Sigmoid colon (tissue), 7 donors: Measurements from ENCODE around the gene MGRN1. TPM values are rescaled to one million over a fixed set of nuclear protein-coding genes. Genes with fewer than 3 reads are reported as not detected.
A peak's percentile ranks its signal among the peaks of the same experiment; 100 is the strongest.

Experiments used
- DNase-seq: peaks from one replicate; pipeline ENCODE4 v3.0.0-alpha.2; 2019
- H3K27ac ChIP-seq, 4 donors: fragments of 200-600 bp; sonication (generic); one replicate each; pipeline ENCODE4 v1.5.1; 2016 to 2019; ENCODE audit warnings: mild to moderate bottlenecking in 1 of 4
- H3K27me3 ChIP-seq, 3 donors: fragments of 200-600 bp; sonication (generic); one replicate each; pipeline ENCODE4 v1.5.1; 2019; ENCODE audit warnings: mild to moderate bottlenecking in 1 of 3
- H3K36me3 ChIP-seq, 4 donors: fragments of 200-600 bp; sonication (generic); one replicate each; pipeline ENCODE4 v1.5.1; 2016 to 2019
- H3K4me1 ChIP-seq, 4 donors: fragments of 200-600 bp; sonication (generic); one replicate each; pipeline ENCODE4 v1.5.1; 2017 to 2019
- H3K4me3 ChIP-seq, 4 donors: fragments of 200-600 bp; sonication (generic); one replicate each; pipeline ENCODE4 v1.5.1; 2017 to 2019; ENCODE audit warnings: mild to moderate bottlenecking in 2 of 4, moderate library complexity in 1 of 4
- H3K9me3 ChIP-seq, 4 donors: fragments of 200-600 bp in 3 of 4; sonication (generic) in 3 of 4; one replicate each; pipeline versions ENCODE4 v1.5.1 to v1.6.1; 2013 to 2019
- EP300 ChIP-seq, 4 donors: sonication (generic); formaldehyde crosslinking; IDR thresholded peaks; one replicate each; pipeline ENCODE4 v1.6.1; 2017; ENCODE audit warnings: antibody characterized with exemption in 4 of 4
- POLR2A ChIP-seq, 2 donors: fragments of 450-650 bp; IDR thresholded peaks; one replicate each; pipeline ENCODE4 v1.6.1; 2016; ENCODE audit warnings: antibody characterized with exemption in 2 of 2, mild to moderate bottlenecking in 2 of 2, moderate library complexity in 2 of 2
- POLR2AphosphoS5 ChIP-seq, 4 donors: sonication (generic); formaldehyde crosslinking; IDR thresholded peaks; one replicate each; pipeline ENCODE4 v1.6.1; 2017; ENCODE audit warnings: antibody characterized with exemption in 4 of 4
- WGBS, 2 donors: extraction: QIAGEN DNeasy Blood & Tissue Kit; methylation state at CpG; one replicate each; pipeline ENCODE4 v1.1.7; 2013; 5-methylcytosine and 5-hydroxymethylcytosine counted together
- intact Hi-C: fragments of 100-400 bp; cut with DNase I; formaldehyde crosslinking; loops from one replicate; pipeline ENCODE4 v1.15.1; 2023
- polyA plus RNA-seq, 3 donors: library from polyadenylated mRNA; stranded (reverse); fragments of 200-250 nt; gene quantifications; one replicate each; pipeline ENCODE4 v1.2.3, GENCODE V29; 2013
- total RNA-seq, 4 donors: library from RNA; depleted of rRNA; stranded (reverse); fragments of >200 nt; gene quantifications; one replicate each; pipeline ENCODE4 v1.1.0, GENCODE V29; 2016
- TF ChIP-seq, protein P1 (sequence below), 4 experiments: fragments of 450-650 bp in 3 of 4; fragments of 200-600 bp in 1 of 4; IDR thresholded peaks; one replicate each; pipeline ENCODE4 v1.5.1; 2016 to 2019; ENCODE audit warnings: antibody characterized with exemption in 4 of 4, mild to moderate bottlenecking in 3 of 4, moderate library complexity in 2 of 4
- donor health status: healthy with polysubstance abuse.
- donor health status: Bipolar disorder and iron deficiency.
- donor health status: healthy.

The MGRN1 gene
- total and polyA plus RNA-seq, 7 donors = 16.8 to 37.9 (median 28.2) TPM

DNA sequence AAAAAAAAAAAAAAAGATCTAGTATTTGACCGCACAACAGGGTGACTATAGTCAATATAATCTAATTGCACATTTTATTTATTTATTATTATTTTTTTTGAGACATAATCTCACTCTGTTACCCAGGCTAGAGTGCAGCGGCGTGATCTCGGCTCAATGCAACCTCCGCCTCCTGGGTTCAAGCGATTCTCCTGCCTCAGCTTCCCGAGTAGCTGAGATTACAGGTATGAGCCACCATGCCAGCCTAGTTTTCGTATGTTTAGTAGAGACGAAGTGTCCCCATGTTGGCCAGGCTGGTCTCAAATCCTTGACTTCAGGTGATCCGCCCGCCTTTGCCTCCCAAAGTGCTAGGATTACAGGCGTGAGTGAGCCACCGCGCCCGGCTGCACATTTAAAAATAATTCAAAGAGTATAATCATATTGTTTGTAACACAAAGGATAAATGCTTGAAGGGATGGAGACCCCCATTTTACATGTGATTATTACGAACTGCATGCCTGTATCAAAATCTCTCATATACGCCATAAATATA lies 108.7 kb downstream of the MGRN1 start:
- DNase-seq = no peak
- WGBS, 2 donors = 35 to 37% methylated on average over 17 of the region's 17 CpGs
- H3K4me1 ChIP-seq = peaks cover 0 to 20% (median 17%) of the 10 kb centered on the region in 4 donors
- intact Hi-C loops = loop anchor here (10.0 kb wide), 1 partner anchor 222 kb away; the partner anchor contains the start of gene SEC14L5
- TF ChIP-seq, protein P1, sequence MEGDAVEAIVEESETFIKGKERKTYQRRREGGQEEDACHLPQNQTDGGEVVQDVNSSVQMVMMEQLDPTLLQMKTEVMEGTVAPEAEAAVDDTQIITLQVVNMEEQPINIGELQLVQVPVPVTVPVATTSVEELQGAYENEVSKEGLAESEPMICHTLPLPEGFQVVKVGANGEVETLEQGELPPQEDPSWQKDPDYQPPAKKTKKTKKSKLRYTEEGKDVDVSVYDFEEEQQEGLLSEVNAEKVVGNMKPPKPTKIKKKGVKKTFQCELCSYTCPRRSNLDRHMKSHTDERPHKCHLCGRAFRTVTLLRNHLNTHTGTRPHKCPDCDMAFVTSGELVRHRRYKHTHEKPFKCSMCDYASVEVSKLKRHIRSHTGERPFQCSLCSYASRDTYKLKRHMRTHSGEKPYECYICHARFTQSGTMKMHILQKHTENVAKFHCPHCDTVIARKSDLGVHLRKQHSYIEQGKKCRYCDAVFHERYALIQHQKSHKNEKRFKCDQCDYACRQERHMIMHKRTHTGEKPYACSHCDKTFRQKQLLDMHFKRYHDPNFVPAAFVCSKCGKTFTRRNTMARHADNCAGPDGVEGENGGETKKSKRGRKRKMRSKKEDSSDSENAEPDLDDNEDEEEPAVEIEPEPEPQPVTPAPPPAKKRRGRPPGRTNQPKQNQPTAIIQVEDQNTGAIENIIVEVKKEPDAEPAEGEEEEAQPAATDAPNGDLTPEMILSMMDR (IDR thresholded peaks at IDR 0.05) = no peak
- TF ChIP-seq POLR2AphosphoS5 (IDR thresholded peaks at IDR 0.05) (no peak), POLR2A (IDR thresholded peaks at IDR 0.05) (no peak), EP300 (IDR thresholded peaks at IDR 0.05) (no peak)
- H3K9me3 ChIP-seq = no peaks in the 10 kb centered on the region
- peaks cover 11 to 35% (median 16%) of the 10 kb centered on the region in 4 donors for H3K36me3 ChIP-seq
- H3K27me3 ChIP-seq = no peaks in the 10 kb centered on the region
- H3K27ac ChIP-seq = peak overlapping the region; percentile 85 to 91 (median 90)
- H3K4me3 ChIP-seq = peak overlapping the region; percentile 63 to 86 (median 66)

DNA sequence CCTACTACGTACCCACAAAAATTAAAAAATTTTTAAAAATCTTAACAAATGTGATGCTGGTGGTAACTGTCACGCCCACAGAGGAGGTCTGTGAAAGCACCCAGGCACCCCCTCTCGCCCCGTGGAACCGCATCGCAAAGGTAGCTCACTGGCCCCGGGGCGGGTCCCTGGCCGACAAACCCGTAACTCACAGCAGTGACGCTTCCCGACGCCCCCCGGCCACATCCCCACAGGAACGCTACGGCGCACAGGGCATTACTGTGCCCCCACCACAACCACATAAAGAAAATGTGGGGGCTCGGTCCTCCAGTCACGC lies 109.1 kb downstream of the MGRN1 start:
- H3K4me1 ChIP-seq = peaks cover 0 to 20% (median 17%) of the 10 kb centered on the region in 4 donors
- no peaks in the 10 kb centered on the region for H3K9me3 ChIP-seq
- TF ChIP-seq, protein P1 (IDR thresholded peaks at IDR 0.05) = no peak
- TF ChIP-seq POLR2AphosphoS5 (IDR thresholded peaks at IDR 0.05) = no peak
- intact Hi-C loops = loop anchor here (2.0 to 10.0 kb wide), 4 partner anchors 33 to 221 kb away; partner anchors contain the start of genes NUDT16L1, ROGDI, SEC14L5 and ZNF500
- DNase-seq = peak; percentile 74
- no peaks in the 10 kb centered on the region for H3K27me3 ChIP-seq
- H3K36me3 ChIP-seq = peaks cover 8 to 30% (median 12%) of the 10 kb centered on the region in 4 donors
- H3K4me3 ChIP-seq = peak overlapping the region; percentile 63 to 86 (median 66)
- peak overlapping the region; percentile 85 to 91 (median 90) for H3K27ac ChIP-seq
- WGBS, 2 donors = 1% methylated on average over 19 of the region's 19 CpGs

- no peaks in the 10 kb centered on the region for H3K27me3 ChIP-seq
- H3K4me3 ChIP-seq = peak within 1 kb of the TSS; percentile 63 to 86 (median 66)
- TF ChIP-seq EP300 (IDR thresholded peaks at IDR 0.05) (peak in 1 of 4 donors; percentile 37), POLR2AphosphoS5 (IDR thresholded peaks at IDR 0.05) (peak in 3 of 4 donors; percentile 68 to 80 (median 68))
- TF ChIP-seq, protein P1 (IDR thresholded peaks at IDR 0.05) = no peak
- peaks cover 0 to 20% (median 17%) of the 10 kb centered on the region in 4 donors for H3K4me1 ChIP-seq
- DNase-seq = peak; percentile 99
- intact Hi-C loops = loop anchor here (2.0 to 10.0 kb wide), 4 partner anchors 33 to 221 kb away; partner anchors contain the start of genes NUDT16L1, ROGDI, SEC14L5 and ZNF500
- no peaks in the 10 kb centered on the region for H3K9me3 ChIP-seq
- H3K27ac ChIP-seq = peak within 1 kb of the TSS; percentile 85 to 91 (median 90)
- WGBS, 2 donors = 0 to 1% methylated on average over 70 of the region's 70 CpGs
- peaks cover 4 to 25% (median 8%) of the 10 kb centered on the region in 4 donors for H3K36me3 ChIP-seq
Measured at GRCh38 chr16:4734063-4734729, 109.6 kb downstream of the MGRN1 start, which contains the start of the genes ANKS3 and DNAAF8. TSS of gene ANKS3 (minus strand) at chr16:4734271. CDS start at chr16:4730149, 4,122 bp downstream. TSS of gene DNAAF8 (plus strand) at chr16:4734537. CDS start at chr16:4736515, 1,978 bp downstream.

GRCh38 chr16:4734730-4735535 lies 110.3 kb downstream of the MGRN1 start:
- H3K4me3 ChIP-seq = peak overlapping the region; percentile 63 to 86 (median 66)
- intact Hi-C loops = loop anchor here (2.0 to 10.0 kb wide), 4 partner anchors 32 to 220 kb away; partner anchors contain the start of genes NUDT16L1, ROGDI, SEC14L5 and ZNF500
- H3K36me3 ChIP-seq = peaks cover 0 to 18% (median 5%) of the 10 kb centered on the region in 4 donors
- 6 to 7% methylated on average over 38 of the region's 38 CpGs for WGBS, 2 donors
- H3K27me3 ChIP-seq = no peaks in the 10 kb centered on the region
- peak in 1 of 4 donors; percentile 11 for TF ChIP-seq POLR2AphosphoS5 (IDR thresholded peaks at IDR 0.05)
- no peak for TF ChIP-seq POLR2A (IDR thresholded peaks at IDR 0.05)
- DNase-seq = peak; percentile 94
- H3K4me1 ChIP-seq = peaks cover 0 to 20% (median 17%) of the 10 kb centered on the region in 4 donors
- H3K27ac ChIP-seq = peak overlapping the region; percentile 85 to 91 (median 90)
- H3K9me3 ChIP-seq = no peaks in the 10 kb centered on the region
